Measurements from ENCODE around the gene SQSTM1.
A peak's percentile ranks its signal among the peaks of the same experiment; 100 is the strongest.

SQSTM1 gene

GRCh38 chr5:179795049-179795862 lies 25.4 kb upstream of the SQSTM1 start:
- DNase-seq = peak; percentile 56 to 57

- peak; percentile 29 to 89 for DNase-seq
These were observed 24.6 kb upstream of the SQSTM1 start for GRCh38 chr5:179795863-179796833.

- no peak for DNase-seq
These were observed 23.7 kb upstream of the SQSTM1 start for GRCh38 chr5:179796877-179797608.

- DNase-seq = no peak
These were observed 23.0 kb upstream of the SQSTM1 start for GRCh38 chr5:179797741-179798140.

GRCh38 chr5:179798144-179798770 lies 22.4 kb upstream of the SQSTM1 start:
- DNase-seq = no peak

- no peak for DNase-seq
These were observed 21.7 kb upstream of the SQSTM1 start for GRCh38 chr5:179798771-179799643.

GRCh38 chr5:179799644-179799973 lies 21.1 kb upstream of the SQSTM1 start:
- DNase-seq = no peak

- no peak for DNase-seq
These were observed 20.5 kb upstream of the SQSTM1 start for GRCh38 chr5:179800071-179800695.

- DNase-seq = no peak
These were observed 20.0 kb upstream of the SQSTM1 start for GRCh38 chr5:179800696-179801201.

GRCh38 chr5:179801304-179802206 lies 19.1 kb upstream of the SQSTM1 start:
- peak; percentile 29 to 80 for DNase-seq

GRCh38 chr5:179802207-179802883 lies 18.4 kb upstream of the SQSTM1 start:
- DNase-seq = no peak

GRCh38 chr5:179802950-179803562 lies 17.6 kb upstream of the SQSTM1 start:
- DNase-seq = peak; percentile 75 to 86

- DNase-seq = peak; percentile 26 to 70
These were observed 16.8 kb upstream of the SQSTM1 start for GRCh38 chr5:179803651-179804554.

- peak in 1 of 2 experiments; percentile 2 for DNase-seq
These were observed 16.2 kb upstream of the SQSTM1 start for GRCh38 chr5:179804555-179804947.

- DNase-seq = peak in 1 of 2 experiments; percentile 33
These were observed 15.6 kb upstream of the SQSTM1 start for GRCh38 chr5:179805070-179805528.

GRCh38 chr5:179805529-179806249 lies 15.0 kb upstream of the SQSTM1 start:
- DNase-seq = peak in 1 of 2 experiments; percentile 63

Data from NCI-H526 (cell line).